Smooth muscle cell (in vitro differentiated cells): ENCODE data around the gene MFF. TPM values are rescaled to one million over a fixed set of nuclear protein-coding genes. Genes with fewer than 3 reads are reported as not detected.

ENCODE experiments used
- DNase-seq: peaks from one replicate; lab custom pipeline; 2025; ENCODE audit not compliant: unreplicated experiment; lab: John Stamatoyannopoulos, UW
- H2AFZ ChIP-seq: fragments of 200-600 bp; sonication (generic); 2 replicates; pipeline ENCODE4 v1.6.0; 2016; ENCODE audit warnings: antibody characterized with exemption, low read depth, mild to moderate bottlenecking
- H3F3A ChIP-seq: fragments of 200-600 bp; sonication (generic); 2 replicates; pipeline ENCODE4 v1.6.0; 2017; ENCODE audit warnings: antibody characterized with exemption, low read depth
- H3K27ac ChIP-seq: fragments of 200-600 bp; sonication (generic); 2 replicates; pipeline ENCODE4 v1.5.1; 2016; ENCODE audit warnings: low read depth, mild to moderate bottlenecking
- H3K27me3 ChIP-seq: fragments of 200-600 bp; sonication (generic); 2 replicates; pipeline ENCODE4 v1.6.1; 2016; ENCODE audit warnings: low read depth, mild to moderate bottlenecking
- H3K36me3 ChIP-seq: fragments of 200-600 bp; sonication (generic); 2 replicates; pipeline ENCODE4 v1.5.1; 2016; ENCODE audit warnings: low read depth
- H3K4me1 ChIP-seq: fragments of 200-600 bp; sonication (generic); 2 replicates; pipeline ENCODE4 v1.5.1; 2016; ENCODE audit warnings: low read depth
- H3K4me2 ChIP-seq: fragments of 200-600 bp; sonication (generic); 2 replicates; pipeline ENCODE4 v1.6.0; 2016; ENCODE audit warnings: mild to moderate bottlenecking
- H3K4me3 ChIP-seq: fragments of 200-600 bp; sonication (generic); 2 replicates; pipeline ENCODE4 v1.5.1; 2016; ENCODE audit warnings: mild to moderate bottlenecking
- H3K79me2 ChIP-seq: fragments of 200-600 bp; sonication (generic); 2 replicates; pipeline ENCODE4 v1.6.0; 2016; ENCODE audit warnings: low read depth, mild to moderate bottlenecking
- H3K9ac ChIP-seq: fragments of 200-600 bp; sonication (generic); 2 replicates; pipeline ENCODE4 v1.6.0; 2016; ENCODE audit warnings: low read depth
- H3K9me3 ChIP-seq: fragments of 200-600 bp; sonication (generic); replicated peaks from 2 replicates; pipeline ENCODE4 v1.5.1; 2016; ENCODE audit warnings: low read depth
- H4K20me1 ChIP-seq: fragments of 200-600 bp; sonication (generic); 2 replicates; pipeline ENCODE4 v1.6.0; 2016; ENCODE audit warnings: low read depth
- CTCF ChIP-seq: fragments of 200-600 bp; sonication (generic); IDR thresholded peaks from 2 replicates; pipeline ENCODE4 v1.5.1; 2017; ENCODE audit warnings: borderline replicate concordance, mild to moderate bottlenecking, antibody characterized with exemption; ENCODE audit not compliant: insufficient read depth, poor library complexity, severe bottlenecking
- WGBS: methylation state at CpG from one replicate; pipeline ENCODE4 v1.1.7; 2016; ENCODE audit warnings: low lambda C conversion rate; 5-methylcytosine and 5-hydroxymethylcytosine counted together
- polyA plus RNA-seq: library from polyadenylated mRNA; unstranded; fragments of >200 nt; fragmentation: Nextera tagmentation; extraction: Ambion mirVana; gene quantifications from 2 replicates; pipeline ENCODE4 v1.2.1, GENCODE V29; 2016
- total RNA-seq: library from RNA; depleted of rRNA; stranded (reverse); fragments of >200 nt; gene quantifications from 2 replicates; pipeline ENCODE4 v1.2.3, GENCODE V29; 2014

The MFF gene
- total and polyA plus RNA-seq, 2 experiments from 2014 or later = 106 to 121 TPM

GRCh38 chr2:227370092-227370491 is 45.0 kb downstream of the MFF start:
- no peak for DNase-seq
- H3K9ac ChIP-seq = peak overlapping the region; percentile 15
- no peaks in the 10 kb centered on the region for H3K36me3 ChIP-seq
- no peak overlapping the region for H2AFZ ChIP-seq
- H3K27ac ChIP-seq = peak overlapping the region; percentile 82
- H4K20me1 ChIP-seq = no peaks in the 10 kb centered on the region
- H3K79me2 ChIP-seq = no peaks in the 10 kb centered on the region
- no peak for TF ChIP-seq CTCF
- WGBS = 90% methylated on average over 8 of the region's 8 CpGs
- H3K4me2 ChIP-seq = peak overlapping the region; percentile 27
- no peaks in the 10 kb centered on the region for H3K9me3 ChIP-seq
- no peak overlapping the region for H3K4me3 ChIP-seq
- H3F3A ChIP-seq = peaks cover under 1% of the 10 kb centered on the region
- no peaks in the 10 kb centered on the region for H3K4me1 ChIP-seq
- H3K27me3 ChIP-seq = no peaks in the 10 kb centered on the region

GRCh38 chr2:227370791-227371312 is 45.8 kb downstream of the MFF start:
- Histone ChIP-seq H3K4me2 (peak overlapping the region; percentile 27), H3K79me2 (no peaks in the 10 kb centered on the region), H3F3A (no peaks in the 10 kb centered on the region), H4K20me1 (no peaks in the 10 kb centered on the region), H3K27me3 (no peaks in the 10 kb centered on the region), H3K9ac (no peak overlapping the region), H3K4me1 (no peaks in the 10 kb centered on the region), H3K4me3 (no peak overlapping the region), H3K9me3 (no peaks in the 10 kb centered on the region), H3K36me3 (no peaks in the 10 kb centered on the region), H3K27ac (peak overlapping the region; percentile 82), H2AFZ (no peak overlapping the region)
- WGBS = 52% methylated on average over 9 of the region's 9 CpGs
- no peak for TF ChIP-seq CTCF
- DNase-seq = no peak

- H3K4me2 ChIP-seq = no peak overlapping the region
- H4K20me1 ChIP-seq = no peaks in the 10 kb centered on the region
- H2AFZ ChIP-seq = no peak overlapping the region
- no peaks in the 10 kb centered on the region for H3K36me3 ChIP-seq
- 96% methylated on average over 10 of the region's 10 CpGs for WGBS
- no peaks in the 10 kb centered on the region for H3K79me2 ChIP-seq
- no peaks in the 10 kb centered on the region for H3K9me3 ChIP-seq
- DNase-seq = no peak
- no peak for TF ChIP-seq CTCF
- H3K4me1 ChIP-seq = no peaks in the 10 kb centered on the region
- no peak overlapping the region for H3K9ac ChIP-seq
- no peaks in the 10 kb centered on the region for H3F3A ChIP-seq
- H3K4me3 ChIP-seq = no peak overlapping the region
- H3K27me3 ChIP-seq = no peaks in the 10 kb centered on the region
- no peak overlapping the region for H3K27ac ChIP-seq
Measured at GRCh38 chr2:227373389-227373788, 48.3 kb downstream of the MFF start.

- no peaks in the 10 kb centered on the region for H4K20me1 ChIP-seq
- H3K27me3 ChIP-seq = no peaks in the 10 kb centered on the region
- no peak for DNase-seq
- no peaks in the 10 kb centered on the region for H3K36me3 ChIP-seq
- H3F3A ChIP-seq = no peaks in the 10 kb centered on the region
- H3K27ac ChIP-seq = no peak overlapping the region
- H3K79me2 ChIP-seq = no peaks in the 10 kb centered on the region
- 82% methylated on average over 6 of the region's 6 CpGs for WGBS
- no peak overlapping the region for H3K4me3 ChIP-seq
- TF ChIP-seq CTCF = no peak
- H3K4me2 ChIP-seq = no peak overlapping the region
- H3K9ac ChIP-seq = no peak overlapping the region
- H2AFZ ChIP-seq = no peak overlapping the region
- H3K9me3 ChIP-seq = no peaks in the 10 kb centered on the region
- H3K4me1 ChIP-seq = no peaks in the 10 kb centered on the region
Measured at GRCh38 chr2:227374158-227374557, 49.1 kb downstream of the MFF start.
